ENCODE measurements around the gene TRPM5.

The TRPM5 gene

DNA sequence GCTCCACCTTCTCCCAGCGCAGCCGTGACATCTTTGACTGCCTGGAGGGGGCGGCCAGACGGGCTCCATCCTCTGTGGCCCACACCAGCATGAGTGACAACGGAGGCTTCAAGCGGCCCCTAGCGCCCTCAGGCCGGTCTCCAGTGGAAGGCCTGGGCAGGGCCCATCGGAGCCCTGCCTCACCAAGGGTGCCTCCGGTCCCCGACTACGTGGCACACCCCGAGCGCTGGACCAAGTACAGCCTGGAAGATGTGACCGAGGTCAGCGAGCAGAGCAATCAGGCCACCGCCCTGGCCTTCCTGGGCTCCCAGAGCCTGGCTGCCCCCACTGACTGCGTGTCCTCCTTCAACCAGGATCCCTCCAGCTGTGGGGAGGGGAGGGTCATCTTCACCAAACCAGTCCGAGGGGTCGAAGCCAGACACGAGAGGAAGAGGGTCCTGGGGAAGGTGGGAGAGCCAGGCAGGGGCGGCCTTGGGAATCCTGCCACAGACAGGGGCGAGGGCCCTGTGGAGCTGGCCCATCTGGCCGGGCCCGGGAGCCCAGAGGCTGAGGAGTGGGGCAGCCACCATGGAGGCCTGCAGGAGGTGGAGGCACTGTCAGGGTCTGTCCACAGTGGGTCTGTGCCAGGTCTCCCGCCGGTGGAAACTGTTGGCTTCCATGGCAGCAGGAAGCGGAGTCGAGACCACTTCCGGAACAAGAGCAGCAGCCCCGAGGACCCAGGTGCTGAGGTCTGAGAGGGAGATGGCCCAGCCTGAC, 41.2 kb downstream of the TRPM5 start:
- no peaks in the 10 kb centered on the region for H3K9me3 ChIP-seq (ENCODE audit: insufficient read depth, low read length)
- no peak overlapping the region for H3K4me3 ChIP-seq (ENCODE audit: insufficient read depth, low read length, poor library complexity, severe bottlenecking)
- no peak overlapping the region for H3K9ac ChIP-seq (ENCODE audit: low read length)
- TF ChIP-seq CTCF (IDR thresholded peaks at IDR 0.05; ENCODE audit: insufficient read depth, low read length, poor library complexity, severe bottlenecking), result no peak
- TF ChIP-seq EZH2phosphoT487 (conservative IDR thresholded peaks at IDR 0.05; ENCODE audit: low read length), result no peak
- H3K79me2 ChIP-seq (ENCODE audit: insufficient read depth, low read length), result peaks cover 11% of the 10 kb centered on the region
- no peaks in the 10 kb centered on the region for H3K36me3 ChIP-seq (ENCODE audit: low read length)
- H2AFZ ChIP-seq (ENCODE audit: low read depth, low read length, severe bottlenecking), result no peak overlapping the region
- no peaks in the 10 kb centered on the region for H3K27me3 ChIP-seq (ENCODE audit: low read length)
- H3K9me2 ChIP-seq (replicated peaks; ENCODE audit: insufficient read depth, low read length), result no peaks in the 10 kb centered on the region
- no peak overlapping the region for H3K27ac ChIP-seq (ENCODE audit: low read depth, low read length)
- H3F3A ChIP-seq (ENCODE audit: insufficient read depth), result peaks cover 17% of the 10 kb centered on the region
- no peak overlapping the region for H3K4me2 ChIP-seq (ENCODE audit: low read depth, low read length, poor library complexity, severe bottlenecking)
- no peaks in the 10 kb centered on the region for H4K20me1 ChIP-seq (ENCODE audit: low read depth, low read length)

- no peak overlapping the region for H3K27ac ChIP-seq (ENCODE audit: low read depth, low read length)
- no peak overlapping the region for H3K4me3 ChIP-seq (ENCODE audit: insufficient read depth, low read length, poor library complexity, severe bottlenecking)
- no peak overlapping the region for H2AFZ ChIP-seq (ENCODE audit: low read depth, low read length, severe bottlenecking)
- H3F3A ChIP-seq (ENCODE audit: insufficient read depth), result peaks cover 23% of the 10 kb centered on the region
- H4K20me1 ChIP-seq (ENCODE audit: low read depth, low read length), result no peaks in the 10 kb centered on the region
- peak overlapping the region; percentile 90 for H3K4me2 ChIP-seq (ENCODE audit: low read depth, low read length, poor library complexity, severe bottlenecking)
- H3K79me2 ChIP-seq (ENCODE audit: insufficient read depth, low read length), result peaks cover 11% of the 10 kb centered on the region
- peak overlapping the region; percentile 90; the same call in 1 of the 2 replicates for H3K9ac ChIP-seq (ENCODE audit: low read length)
- no peaks in the 10 kb centered on the region for H3K9me3 ChIP-seq (ENCODE audit: insufficient read depth, low read length)
- no peaks in the 10 kb centered on the region for H3K9me2 ChIP-seq (replicated peaks; ENCODE audit: insufficient read depth, low read length)
- H3K36me3 ChIP-seq (ENCODE audit: low read length), result no peaks in the 10 kb centered on the region
- TF ChIP-seq CTCF (IDR thresholded peaks at IDR 0.05; ENCODE audit: insufficient read depth, low read length, poor library complexity, severe bottlenecking) (no peak), EZH2phosphoT487 (conservative IDR thresholded peaks at IDR 0.05; ENCODE audit: low read length) (no peak)
- no peaks in the 10 kb centered on the region for H3K27me3 ChIP-seq (ENCODE audit: low read length)
These were observed 42.2 kb downstream of the TRPM5 start for GRCh38 chr11:2402106-2402505.

DNA sequence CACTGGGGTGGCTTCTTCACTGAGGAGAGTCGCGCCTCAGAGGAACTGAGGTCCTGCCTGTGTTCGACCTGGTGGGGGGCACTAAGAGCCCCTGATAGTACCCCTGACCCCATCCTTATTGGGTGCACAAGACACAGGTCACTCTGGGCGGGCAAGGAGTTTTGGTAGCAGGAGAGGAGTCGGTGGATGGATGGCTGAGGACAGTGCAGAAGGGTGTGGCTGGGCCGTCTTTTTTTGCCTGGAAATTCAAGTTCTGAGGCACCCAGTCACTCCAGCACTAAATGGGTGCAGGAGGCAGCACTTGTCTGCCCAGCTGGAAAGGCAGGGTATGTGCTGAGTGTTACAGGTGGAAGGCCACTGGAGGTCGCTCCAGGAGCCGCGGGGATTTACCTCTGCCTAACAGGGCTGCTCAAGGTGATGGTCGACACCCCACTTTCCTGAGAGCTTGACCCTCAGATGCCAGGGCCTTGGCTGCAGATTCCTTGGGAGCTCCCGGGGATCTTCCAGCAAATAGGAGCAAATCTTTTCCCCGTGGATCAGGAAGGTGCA, 42.8 kb downstream of the TRPM5 start:
- TF ChIP-seq EZH2phosphoT487 (conservative IDR thresholded peaks at IDR 0.05; ENCODE audit: low read length) (no peak), CTCF (IDR thresholded peaks at IDR 0.05; ENCODE audit: insufficient read depth, low read length, poor library complexity, severe bottlenecking) (peak; percentile 15)
- H3F3A ChIP-seq (ENCODE audit: insufficient read depth), result peaks cover 23% of the 10 kb centered on the region
- no peak overlapping the region for H3K27ac ChIP-seq (ENCODE audit: low read depth, low read length)
- peak overlapping the region; percentile 90 for H3K4me2 ChIP-seq (ENCODE audit: low read depth, low read length, poor library complexity, severe bottlenecking)
- H2AFZ ChIP-seq (ENCODE audit: low read depth, low read length, severe bottlenecking), result no peak overlapping the region
- no peaks in the 10 kb centered on the region for H3K9me3 ChIP-seq (ENCODE audit: insufficient read depth, low read length)
- no peaks in the 10 kb centered on the region for H3K9me2 ChIP-seq (replicated peaks; ENCODE audit: insufficient read depth, low read length)
- H4K20me1 ChIP-seq (ENCODE audit: low read depth, low read length), result no peaks in the 10 kb centered on the region
- peaks cover 11% of the 10 kb centered on the region for H3K79me2 ChIP-seq (ENCODE audit: insufficient read depth, low read length)
- H3K27me3 ChIP-seq (ENCODE audit: low read length), result no peaks in the 10 kb centered on the region
- peak overlapping the region; percentile 94 for H3K4me3 ChIP-seq (ENCODE audit: insufficient read depth, low read length, poor library complexity, severe bottlenecking)
- no peaks in the 10 kb centered on the region for H3K36me3 ChIP-seq (ENCODE audit: low read length)
- peak overlapping the region; percentile 90 for H3K9ac ChIP-seq (ENCODE audit: low read length)

Measured in SU-DHL-6 (cell line).